ENCODE results near the gene TNS1.

- no peak for TF ChIP-seq POLR2A (IDR thresholded peaks at IDR 0.05)
- no peak for TF ChIP-seq CTCF (IDR thresholded peaks at IDR 0.05)
Measured at GRCh38 chr2:217948351-217948791, 54.4 kb downstream of the TNS1 start.
